GM19238 (cell line): ENCODE measurements around the gene DHFR.
"Not testable (repeated sequence)": the region's sequence is repeated elsewhere in the genome, so short reads cannot be mapped to it uniquely, and the experiment has no call there.

Experiments used
- DNase-seq: peaks from one replicate; pipeline ENCODE4 v3.0.0; 2011; ENCODE audit warnings: low spot score; ENCODE audit not compliant: insufficient read length

DHFR gene

DNA sequence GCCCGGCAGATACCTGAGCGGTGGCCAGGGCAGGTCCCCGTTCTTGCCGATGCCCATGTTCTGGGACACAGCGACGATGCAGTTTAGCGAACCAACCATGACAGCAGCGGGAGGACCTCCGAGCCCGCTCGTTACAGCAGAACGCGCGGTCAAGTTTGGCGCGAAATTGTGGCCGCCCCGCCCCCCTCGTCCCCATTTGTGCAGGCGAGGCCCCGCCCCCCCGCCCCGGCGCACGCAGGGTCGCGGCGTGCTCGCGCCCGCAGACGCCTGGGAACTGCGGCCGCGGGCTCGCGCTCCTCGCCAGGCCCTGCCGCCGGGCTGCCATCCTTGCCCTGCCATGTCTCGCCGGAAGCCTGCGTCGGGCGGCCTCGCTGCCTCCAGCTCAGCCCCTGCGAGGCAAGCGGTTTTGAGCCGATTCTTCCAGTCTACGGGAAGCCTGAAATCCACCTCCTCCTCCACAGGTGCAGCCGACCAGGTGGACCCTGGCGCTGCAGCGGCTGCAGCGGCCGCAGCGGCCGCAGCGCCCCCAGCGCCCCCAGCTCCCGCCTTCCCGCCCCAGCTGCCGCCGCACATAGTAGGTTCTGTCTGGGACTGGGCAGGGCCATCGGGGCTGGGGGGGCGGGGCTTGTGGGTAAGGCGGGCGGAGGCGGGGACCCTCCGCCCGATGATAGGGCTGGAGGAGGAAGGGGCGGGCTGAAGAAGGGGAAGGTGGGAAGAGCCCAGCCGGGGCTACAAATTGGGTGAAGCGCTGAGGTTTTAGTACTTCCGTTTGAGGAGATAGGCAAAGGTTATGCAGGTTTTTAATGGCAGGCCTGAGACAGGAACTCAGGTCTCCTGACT, at the start of gene DHFR, which contains the start of gene MSH3:
DHFR (minus strand) TSS at position 593 of the 840 bp plus-strand sequence; CDS start at position 99, 494 bp downstream.
MSH3 (plus strand) TSS at position 262 of the 840 bp plus-strand sequence; CDS start at position 338, 76 bp downstream.
- DNase-seq = peak; percentile 88

DNA sequence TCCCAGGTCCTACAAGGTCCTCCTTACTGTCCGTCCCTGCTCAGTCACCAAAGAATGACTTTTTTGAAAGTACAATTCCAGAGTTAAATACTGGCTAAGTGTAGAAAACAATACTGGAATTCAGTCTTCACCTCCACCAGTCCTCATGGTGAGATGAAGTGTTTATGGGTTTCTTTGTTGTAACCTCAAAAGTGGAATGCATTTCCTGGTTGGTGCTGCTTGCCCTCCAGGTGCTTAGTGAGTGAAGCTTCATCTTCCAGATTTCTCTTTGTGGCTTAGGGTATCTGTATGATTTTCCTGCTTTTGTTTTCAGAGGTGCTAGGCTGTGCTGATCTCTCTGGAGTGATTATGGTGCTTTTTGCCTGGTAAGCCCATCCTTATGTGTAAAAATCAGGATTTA, 49.4 kb upstream of the DHFR start:
- no peak for DNase-seq

DNA sequence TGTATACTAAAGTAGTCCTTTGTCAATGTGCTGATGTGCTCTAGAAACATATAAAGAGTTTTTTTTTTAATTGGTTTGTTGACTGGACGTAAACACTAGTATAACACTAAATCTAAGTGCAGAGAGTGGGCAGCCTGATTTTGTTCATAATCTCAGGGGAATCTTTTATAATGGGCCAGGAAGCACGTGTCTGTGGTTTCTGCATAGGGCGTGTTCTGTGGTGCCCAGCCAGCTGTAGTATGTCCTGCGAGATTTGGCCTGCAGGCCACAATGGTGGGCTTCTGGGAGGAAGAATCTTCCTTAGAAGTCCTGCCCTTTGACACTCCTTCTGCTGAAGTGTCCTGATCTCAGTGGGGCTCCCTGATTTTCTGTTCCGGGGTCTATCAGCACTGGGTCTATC, 49.0 kb upstream of the DHFR start:
- DNase-seq = no peak

DNA sequence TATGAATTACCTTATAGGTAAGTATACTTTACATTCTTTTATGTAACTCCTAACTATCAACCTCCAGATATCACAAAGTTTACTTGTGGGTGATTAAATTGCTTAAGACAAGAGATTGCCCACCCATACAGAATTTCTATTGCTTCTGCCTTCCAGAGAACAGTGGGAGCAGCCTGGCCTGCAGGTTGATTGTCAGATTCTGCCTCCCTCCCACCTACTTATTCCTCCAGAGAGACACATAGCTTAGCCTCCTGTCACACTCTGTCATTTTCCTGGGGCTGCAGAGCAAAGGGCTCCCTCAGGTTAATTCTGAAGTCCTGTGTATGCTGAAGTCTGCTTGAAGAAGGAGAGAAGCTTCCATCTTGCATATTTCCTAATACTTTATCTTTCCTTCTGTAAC, 48.5 kb upstream of the DHFR start:
- no peak for DNase-seq

DNA sequence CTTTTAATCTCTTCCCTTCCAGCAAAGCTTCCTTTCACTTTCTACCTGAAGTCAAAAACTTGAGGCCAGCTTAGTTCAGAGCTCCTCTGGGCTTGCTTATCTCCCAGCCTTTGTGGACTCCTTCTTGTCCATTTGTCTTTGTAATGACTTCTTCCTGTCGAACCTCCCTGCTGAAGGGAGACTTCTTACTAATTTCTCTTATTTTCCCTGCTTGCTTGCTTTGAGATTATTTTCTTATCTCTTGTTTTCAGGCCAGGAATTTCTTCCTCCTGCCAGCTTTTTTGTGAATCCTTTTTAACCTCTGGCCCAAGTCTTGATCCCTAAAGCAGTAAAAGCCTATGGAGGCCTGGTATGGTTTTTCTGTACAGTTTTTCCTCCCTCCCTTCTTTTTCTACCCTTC, 46.8 kb upstream of the DHFR start:
- DNase-seq = no peak

DNA sequence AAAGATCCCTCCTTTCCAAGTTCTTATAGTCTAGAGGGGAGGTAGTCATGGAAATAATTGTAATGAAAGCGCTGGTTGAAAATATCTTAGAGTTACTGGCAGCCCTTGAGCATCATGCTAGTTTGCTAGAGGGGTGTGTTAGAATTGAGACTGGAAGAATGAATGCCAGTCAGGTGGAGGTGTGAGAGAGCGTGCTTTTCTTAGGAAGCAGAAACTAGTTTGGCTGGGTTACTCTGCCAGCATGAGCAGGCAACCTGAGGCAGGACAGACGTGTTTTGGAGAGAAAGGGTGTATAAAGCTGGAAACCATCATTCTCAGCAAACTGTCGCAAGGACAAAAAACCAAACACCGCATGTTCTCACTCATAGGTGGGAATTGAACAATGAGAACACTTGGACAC, 43.6 kb upstream of the DHFR start:
- DNase-seq = no peak

DNA sequence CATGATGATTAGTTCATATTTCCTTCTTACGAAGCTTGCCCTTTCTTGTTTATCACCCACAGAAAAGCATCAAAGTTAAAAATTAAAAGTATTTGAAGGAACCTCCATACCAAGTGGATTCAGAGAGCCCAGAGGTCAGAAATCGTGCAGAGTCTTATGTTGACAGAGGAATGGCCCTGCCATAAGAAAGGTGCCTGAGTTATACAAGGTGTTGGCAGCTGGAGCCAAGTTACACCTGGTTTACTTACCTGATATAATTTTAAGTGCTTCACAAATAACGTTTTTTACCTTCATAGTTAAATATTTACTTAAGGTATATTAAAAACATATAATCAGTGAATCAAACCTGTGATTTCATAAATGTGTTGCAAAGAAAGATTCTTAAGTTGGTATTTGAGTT, 42.3 kb upstream of the DHFR start:
- DNase-seq = no peak

DNA sequence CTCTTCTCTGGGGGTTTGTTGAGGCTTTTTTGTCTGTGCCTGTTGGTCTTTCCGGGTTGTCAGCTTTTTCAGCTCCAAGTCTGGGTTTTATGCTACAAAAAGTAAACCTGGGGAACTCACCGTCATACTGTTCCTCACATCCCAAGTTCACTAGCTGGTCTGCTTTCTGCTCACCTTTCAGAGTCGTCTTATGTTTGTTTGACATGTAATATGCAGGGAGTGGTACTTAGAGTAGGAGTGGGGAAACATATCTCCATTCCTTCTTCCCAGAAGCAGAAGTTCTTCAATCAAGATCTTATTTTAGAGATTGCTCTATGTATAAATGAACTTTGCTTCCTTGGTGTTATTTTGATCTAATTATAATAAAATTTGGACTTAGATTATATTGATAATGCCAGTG, 41.7 kb upstream of the DHFR start:
- DNase-seq = no peak

DNA sequence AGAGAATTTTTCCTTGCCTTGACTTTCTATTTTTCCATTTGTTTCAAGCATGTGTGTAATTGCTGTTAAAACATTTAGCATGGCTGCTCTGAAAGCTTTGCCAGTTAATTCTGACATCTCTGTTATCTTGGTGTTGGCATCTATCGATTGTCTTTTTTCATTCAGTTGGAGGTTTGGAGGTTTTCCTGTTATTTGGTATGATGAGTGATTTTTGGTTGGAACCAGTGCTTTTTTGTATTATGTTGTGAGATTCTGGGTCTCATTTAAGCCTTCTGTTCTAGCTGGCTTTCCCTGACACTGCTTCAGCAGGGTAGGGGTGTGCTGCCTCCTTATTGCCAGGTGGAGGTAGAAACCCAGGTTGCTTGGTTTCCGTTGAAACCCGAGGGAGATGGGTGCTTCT, 40.9 kb upstream of the DHFR start:
- no peak for DNase-seq

DNA sequence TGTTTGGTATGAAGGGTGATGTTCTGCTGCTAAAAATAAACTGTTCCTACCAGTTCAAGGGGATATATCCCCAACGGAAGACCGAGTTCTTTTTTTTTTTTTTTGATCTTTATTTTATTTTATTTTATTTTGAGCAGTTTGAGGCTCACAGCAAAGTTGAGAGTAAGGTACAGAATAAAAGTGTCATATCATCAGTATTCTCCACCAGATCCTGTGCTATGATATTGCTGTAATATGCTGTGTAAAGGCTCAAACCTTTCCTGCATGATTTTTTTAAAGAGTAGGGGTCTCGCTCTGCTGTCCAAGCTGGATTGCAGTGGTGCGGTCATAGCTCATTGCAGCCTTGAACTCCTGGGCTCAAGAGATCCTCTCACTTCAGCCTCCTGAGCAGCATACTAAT, 34.8 kb upstream of the DHFR start:
- no peak for DNase-seq

DNA sequence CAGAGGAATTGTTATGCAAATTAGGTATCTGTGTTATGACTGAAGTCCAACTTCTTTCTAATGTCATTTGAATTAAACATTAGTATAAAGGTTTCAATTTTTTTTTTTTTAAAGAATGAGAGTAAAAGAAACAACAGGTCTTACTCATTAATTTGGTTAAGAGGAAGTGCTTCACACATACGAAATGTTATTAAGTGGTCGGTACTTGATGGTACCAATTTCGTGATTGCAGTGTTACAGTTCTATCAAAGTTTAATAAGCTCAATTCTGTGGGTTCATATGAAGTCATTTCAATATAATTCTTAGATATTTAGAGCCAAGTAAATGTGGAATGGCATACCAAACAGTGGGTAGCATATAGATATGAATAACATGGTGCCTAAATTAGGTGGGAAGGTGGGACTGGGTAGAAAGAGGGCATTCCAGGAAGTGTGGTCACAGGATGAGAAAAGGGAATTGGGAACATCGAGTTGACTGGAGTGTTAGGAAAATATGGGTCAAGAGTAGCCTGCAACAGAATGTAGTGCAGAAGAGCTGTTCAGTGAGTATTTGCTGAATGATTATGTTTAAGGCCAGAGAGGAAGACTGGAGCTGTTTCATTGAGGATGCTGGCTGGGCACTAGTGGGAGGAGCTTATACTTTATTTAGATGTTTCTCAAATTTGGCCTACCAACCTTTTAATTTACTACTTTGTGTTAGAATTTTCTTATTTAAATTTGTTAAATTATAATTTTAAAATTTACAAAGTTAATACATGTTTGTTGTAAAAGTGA, 34.1 kb upstream of the DHFR start:
- DNase-seq = no peak

DNA sequence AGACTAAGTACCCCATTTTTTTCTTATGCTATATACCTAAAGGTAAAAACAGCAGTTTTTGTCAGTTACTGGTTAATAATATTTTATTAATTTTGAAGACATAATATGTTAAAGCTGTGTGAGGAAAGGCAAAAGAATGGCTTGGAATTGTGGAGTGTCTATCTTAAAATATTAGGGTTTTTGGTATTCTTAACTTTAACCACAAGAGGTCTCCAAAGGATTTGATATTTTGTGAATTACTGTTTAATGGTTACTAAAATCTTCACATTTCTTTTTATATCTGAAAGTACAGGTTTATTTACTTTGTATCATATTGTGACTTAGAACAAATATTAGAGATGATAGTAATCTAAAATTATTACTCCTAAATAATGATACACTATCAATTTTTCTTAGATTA, 32.0 kb upstream of the DHFR start:
- no peak for DNase-seq

DNA sequence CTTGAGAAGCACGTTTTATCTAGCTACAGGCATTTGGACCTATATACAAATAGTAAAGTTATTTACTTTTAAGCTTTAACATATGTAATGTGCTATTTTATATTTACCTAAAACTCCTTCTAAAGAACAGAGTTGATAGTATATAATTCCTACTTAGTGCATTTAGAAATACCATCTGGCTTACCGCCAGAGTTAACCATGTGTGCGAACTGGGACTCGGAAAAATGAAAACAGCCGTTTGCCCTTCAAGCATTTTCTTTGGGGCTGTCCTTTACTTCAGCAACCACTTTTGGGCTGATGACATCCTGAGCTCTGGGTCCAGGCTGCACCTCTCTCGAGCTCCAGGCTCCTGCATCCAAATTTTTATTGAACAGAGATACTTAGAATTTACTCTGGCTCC, 21.9 kb upstream of the DHFR start:
- DNase-seq = no peak

DNA sequence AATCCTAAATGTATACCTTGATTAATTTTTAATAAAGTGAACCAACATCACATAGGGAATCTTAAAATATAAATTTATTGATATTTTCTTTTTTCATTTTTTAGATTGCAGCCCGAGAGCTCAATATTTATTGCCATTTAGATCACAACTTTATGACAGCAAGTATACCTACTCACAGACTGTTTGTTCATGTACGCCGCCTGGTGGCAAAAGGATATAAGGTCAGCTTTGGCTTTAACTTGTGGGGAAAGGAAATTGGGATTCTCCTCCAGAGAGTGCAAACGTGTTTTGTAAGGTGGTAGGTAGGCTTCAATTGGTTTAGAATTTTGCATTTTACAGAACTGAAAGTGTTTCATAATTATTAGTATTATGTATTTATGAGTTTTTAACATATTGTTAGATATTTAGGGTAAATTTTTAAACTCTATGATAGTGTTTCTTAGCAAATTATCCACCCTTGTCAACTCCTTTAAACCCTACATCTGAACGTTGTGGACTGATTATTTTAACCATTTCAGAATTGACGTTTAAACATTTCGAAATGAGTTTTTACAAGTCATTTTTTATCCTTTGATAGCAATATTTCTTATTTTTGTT, 17.5 kb upstream of the DHFR start:
- DNase-seq = peak; percentile 24

DNA sequence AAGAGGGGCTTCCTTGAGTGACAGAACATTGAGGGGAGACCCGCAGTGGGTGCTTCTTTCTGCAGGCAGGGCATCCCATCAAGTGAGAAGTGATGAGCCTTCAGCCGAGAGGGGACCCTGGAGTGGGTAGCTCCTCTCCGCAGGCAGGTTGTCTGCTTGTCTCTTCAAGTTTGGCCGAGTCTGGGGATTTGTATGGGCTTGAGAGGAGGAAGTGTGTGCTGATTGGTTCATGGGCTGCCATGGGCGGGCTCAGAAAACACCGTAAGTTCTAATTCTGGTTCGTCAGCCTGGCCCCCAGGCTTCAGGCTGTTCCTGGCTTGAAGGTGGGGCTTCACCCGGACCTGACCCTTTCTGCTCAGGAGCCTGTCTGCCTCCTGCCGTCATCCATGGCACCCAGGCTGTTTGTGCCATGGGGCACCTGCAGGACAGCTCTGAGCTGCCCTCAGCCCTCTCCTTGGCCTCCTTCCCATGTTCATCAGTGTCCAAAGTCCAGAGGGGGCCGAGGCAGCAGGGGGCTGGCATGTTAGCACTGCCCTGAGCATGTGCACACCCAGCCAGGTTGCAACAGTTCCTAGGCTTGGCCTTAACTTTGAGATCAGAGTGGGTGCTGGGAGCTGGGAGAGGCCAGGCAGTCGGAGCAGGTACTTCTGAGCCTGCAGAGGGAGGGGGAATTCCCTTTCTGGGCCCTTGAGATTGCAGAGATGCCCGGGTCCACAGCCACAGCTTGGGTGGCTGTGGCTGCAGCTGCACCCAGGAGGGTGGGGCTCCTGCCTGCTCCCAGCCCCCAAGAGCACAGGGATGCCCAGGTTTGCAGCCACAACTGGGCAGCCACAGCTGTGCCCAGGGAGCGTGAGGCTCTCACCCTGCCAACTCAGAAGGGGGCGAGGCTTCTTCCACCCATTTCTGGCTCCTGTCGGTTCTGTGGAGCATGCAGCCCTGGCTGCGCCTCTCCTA, 13.5 kb upstream of the DHFR start:
- DNase-seq = no peak

DNA sequence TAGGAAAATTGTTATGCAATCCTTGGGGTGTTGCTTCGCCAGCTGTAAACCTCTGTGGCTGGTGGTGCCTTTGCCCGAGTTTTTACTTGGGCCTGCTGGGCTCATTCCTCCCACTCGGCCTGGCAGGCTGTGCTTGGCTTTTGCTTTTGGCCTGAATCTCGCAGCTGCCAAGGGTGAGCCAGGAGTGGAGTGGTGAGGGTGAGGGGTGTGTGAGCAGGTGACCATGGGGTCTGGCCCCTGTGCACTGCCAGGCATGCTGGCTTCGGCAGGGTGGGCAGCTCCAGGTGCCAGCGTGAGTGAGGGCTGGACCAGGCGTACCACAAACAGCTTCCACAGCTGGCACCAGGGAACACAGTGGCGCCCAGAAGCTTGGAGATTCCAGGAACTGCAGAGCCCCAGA, 12.6 kb upstream of the DHFR start:
- DNase-seq = no peak

DNA sequence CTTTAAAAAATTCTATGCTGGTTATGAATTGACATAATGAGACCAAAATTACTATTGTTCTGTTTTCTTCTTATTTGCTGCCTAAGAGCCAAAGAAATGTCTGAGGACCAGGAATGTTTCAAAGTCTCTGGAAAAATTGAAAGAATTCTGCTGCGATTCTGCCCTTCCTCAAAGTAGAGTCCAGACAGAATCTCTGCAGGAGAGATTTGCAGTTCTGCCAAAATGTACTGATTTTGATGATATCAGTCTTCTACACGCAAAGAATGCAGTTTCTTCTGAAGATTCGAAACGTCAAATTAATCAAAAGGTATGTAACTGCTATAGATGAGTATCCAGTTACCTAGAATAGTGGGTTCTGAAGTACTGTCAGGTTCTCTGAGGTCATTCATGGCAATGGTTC, 10.3 kb upstream of the DHFR start:
- no peak for DNase-seq

DNA sequence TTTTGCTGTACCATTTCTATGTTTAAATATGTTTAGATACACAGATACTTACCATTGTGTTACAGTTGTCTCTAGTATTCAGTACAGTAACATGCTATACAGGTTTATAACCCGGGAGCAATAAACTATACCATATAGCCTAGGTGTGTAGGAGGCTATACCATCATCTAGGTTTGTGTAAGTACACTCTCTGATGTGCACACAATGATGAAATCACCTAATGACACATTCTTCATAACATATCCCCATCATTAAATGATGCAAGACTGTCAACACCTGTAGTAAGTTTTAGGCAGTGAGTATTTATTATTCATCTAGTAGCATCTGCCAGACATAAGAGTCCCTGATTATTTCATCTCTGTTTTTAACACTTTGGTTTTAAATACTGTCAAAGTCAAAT, 7.3 kb upstream of the DHFR start:
- DNase-seq = no peak

DNA sequence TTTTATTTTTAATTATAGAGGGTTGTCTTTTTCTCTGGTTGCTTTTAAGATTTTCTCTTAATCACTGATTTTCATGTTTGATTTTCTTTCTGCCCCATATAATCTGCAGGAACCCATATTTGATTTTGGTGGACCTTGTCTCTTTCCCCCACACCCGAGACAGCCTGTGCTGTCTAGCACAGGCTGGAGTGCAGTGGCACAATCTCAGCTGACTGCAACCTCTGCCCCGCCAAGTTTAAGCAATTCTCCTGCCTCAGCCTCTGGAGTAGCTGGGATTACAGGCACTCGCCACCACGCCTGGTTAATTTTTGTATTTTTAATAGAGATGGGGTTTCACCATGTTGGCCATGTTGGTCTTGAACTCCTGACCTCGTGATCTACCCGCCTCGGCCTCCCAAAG, 5.9 kb upstream of the DHFR start:
- not testable (repeated sequence) for DNase-seq

DNA sequence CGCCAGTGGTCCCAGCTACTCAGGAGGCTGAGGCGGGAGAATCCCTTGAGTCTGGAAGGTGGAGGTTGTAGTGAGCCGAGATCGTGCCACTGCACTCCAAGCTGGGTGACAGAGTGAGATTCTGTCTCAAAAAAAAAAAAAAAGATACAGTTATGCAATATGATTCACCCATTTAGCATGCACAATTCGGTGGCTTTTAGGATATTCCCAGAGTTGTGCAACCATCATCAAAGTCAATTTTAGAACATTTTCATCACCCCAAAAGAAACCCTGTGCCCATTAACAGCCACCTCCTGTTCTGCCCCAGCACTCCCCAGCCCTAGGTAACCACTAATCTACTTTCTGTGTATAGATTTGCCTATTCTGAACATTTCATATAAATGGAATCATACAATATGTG, 4.3 kb upstream of the DHFR start:
- no peak for DNase-seq

DNA sequence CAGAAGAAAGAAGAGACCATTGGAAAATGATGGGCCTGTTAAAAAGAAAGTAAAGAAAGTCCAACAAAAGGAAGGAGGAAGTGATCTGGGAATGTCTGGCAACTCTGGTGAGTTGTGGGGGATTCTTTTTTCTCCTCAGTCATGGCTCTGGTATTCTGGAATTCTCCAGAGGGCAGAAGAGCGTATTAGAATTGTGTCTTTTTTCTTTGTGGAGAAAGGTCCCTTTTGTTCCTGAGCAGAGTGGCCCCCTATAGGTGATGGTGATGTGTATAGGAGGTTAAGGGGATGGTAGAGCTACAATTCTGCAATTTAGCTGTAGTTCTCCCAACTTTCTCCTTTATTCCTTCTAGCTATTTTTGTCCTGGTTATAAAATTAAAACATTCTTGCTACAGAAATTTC, 1.6 kb upstream of the DHFR start:
- DNase-seq = no peak
